ENCODE measurements around the gene SLC44A3. TPM values are rescaled to one million over a fixed set of nuclear protein-coding genes. Genes with fewer than 3 reads are reported as not detected.

SLC44A3 gene
- not detected for total RNA-seq

- DNase-seq (ENCODE audit: low read depth in 2 of 3, low spot score in 2 of 3), result peak in 2 of 3 donors; percentile 63 to 66
Observed at GRCh38 chr1:94819945-94820746, at the start of gene SLC44A3. TSS of gene SLC44A3 (plus strand) at chr1:94820357. CDS start at chr1:94820452, 95 bp downstream.

- no peak for DNase-seq (ENCODE audit: low read depth in 2 of 3, low spot score in 2 of 3)
Observed at GRCh38 chr1:94772230-94772641, 47.9 kb upstream of the SLC44A3 start.

- DNase-seq (ENCODE audit: low read depth in 2 of 3, low spot score in 2 of 3), result peak in 2 of 3 donors; percentile 19 to 42
Observed at GRCh38 chr1:94772845-94773244, 47.3 kb upstream of the SLC44A3 start.

- no peak for DNase-seq (ENCODE audit: low read depth in 2 of 3, low spot score in 2 of 3)
Observed at GRCh38 chr1:94773296-94773809, 46.8 kb upstream of the SLC44A3 start.

GRCh38 chr1:94773931-94774422 is 46.2 kb upstream of the SLC44A3 start:
- DNase-seq (ENCODE audit: low read depth in 2 of 3, low spot score in 2 of 3), result no peak

- no peak for DNase-seq (ENCODE audit: low read depth in 2 of 3, low spot score in 2 of 3)
Observed at GRCh38 chr1:94776474-94776873, 43.7 kb upstream of the SLC44A3 start.

- no peak for DNase-seq (ENCODE audit: low read depth in 2 of 3, low spot score in 2 of 3)
Observed at GRCh38 chr1:94777281-94777680, 42.9 kb upstream of the SLC44A3 start.

GRCh38 chr1:94778808-94779207 is 41.3 kb upstream of the SLC44A3 start:
- DNase-seq (ENCODE audit: low read depth in 2 of 3, low spot score in 2 of 3), result no peak

GRCh38 chr1:94783342-94784189 is 36.6 kb upstream of the SLC44A3 start:
- DNase-seq (ENCODE audit: low read depth in 2 of 3, low spot score in 2 of 3), result no peak

- DNase-seq (ENCODE audit: low read depth in 2 of 3, low spot score in 2 of 3), result no peak
Observed at GRCh38 chr1:94784190-94784515, 36.0 kb upstream of the SLC44A3 start.

- no peak for DNase-seq (ENCODE audit: low read depth in 2 of 3, low spot score in 2 of 3)
Observed at GRCh38 chr1:94787691-94788090, 32.5 kb upstream of the SLC44A3 start.

- DNase-seq (ENCODE audit: low read depth in 2 of 3, low spot score in 2 of 3), result no peak
Observed at GRCh38 chr1:94790246-94790645, 29.9 kb upstream of the SLC44A3 start.

- DNase-seq (ENCODE audit: low read depth in 2 of 3, low spot score in 2 of 3), result no peak
Observed at GRCh38 chr1:94790670-94791069, 29.5 kb upstream of the SLC44A3 start.

GRCh38 chr1:94792473-94793295 is 27.5 kb upstream of the SLC44A3 start:
- DNase-seq (ENCODE audit: low read depth in 2 of 3, low spot score in 2 of 3), result peak in 1 of 3 donors; percentile 32

- DNase-seq (ENCODE audit: low read depth in 2 of 3, low spot score in 2 of 3), result no peak
Observed at GRCh38 chr1:94793296-94793656, 26.9 kb upstream of the SLC44A3 start.

- no peak for DNase-seq (ENCODE audit: low read depth in 2 of 3, low spot score in 2 of 3)
Observed at GRCh38 chr1:94795434-94795833, 24.7 kb upstream of the SLC44A3 start.

- no peak for DNase-seq (ENCODE audit: low read depth in 2 of 3, low spot score in 2 of 3)
Observed at GRCh38 chr1:94796266-94796665, 23.9 kb upstream of the SLC44A3 start.

- no peak for DNase-seq (ENCODE audit: low read depth in 2 of 3, low spot score in 2 of 3)
Observed at GRCh38 chr1:94797291-94797690, 22.9 kb upstream of the SLC44A3 start.

- DNase-seq (ENCODE audit: low read depth in 2 of 3, low spot score in 2 of 3), result no peak
Observed at GRCh38 chr1:94798054-94798453, 22.1 kb upstream of the SLC44A3 start.

GRCh38 chr1:94798462-94798861 is 21.7 kb upstream of the SLC44A3 start:
- DNase-seq (ENCODE audit: low read depth in 2 of 3, low spot score in 2 of 3), result no peak

- DNase-seq (ENCODE audit: low read depth in 2 of 3, low spot score in 2 of 3), result no peak
Observed at GRCh38 chr1:94799206-94799605, 21.0 kb upstream of the SLC44A3 start.

All from hematopoietic multipotent progenitor cell (in vitro differentiated cells).